Cardiac fibroblast (primary cell): ENCODE data around the gene MGST2.

Source experiments
- DNase-seq, 2 donors: peaks; one replicate each; pipeline versions ENCODE4 v3.0.0 to v3.0.0-alpha.2; 2010; ENCODE audit warnings: low read depth in 2 of 2
- H3K4me3 ChIP-seq, 2 donors: replicated peaks in 1 of 2; 1 replicate in 1 of 2; 2 replicates in 1 of 2; pipeline ENCODE4 v1.5.1; 2011; ENCODE audit warnings: low read depth in 2 of 2, low read length in 2 of 2, mild to moderate bottlenecking in 2 of 2, moderate library complexity in 1 of 2
- CTCF ChIP-seq: IDR thresholded peaks from one replicate; pipeline ENCODE4 v1.5.1; 2011; ENCODE audit warnings: low read depth, mild to moderate bottlenecking, low read length, inconsistent platforms

MGST2 gene

GRCh38 chr4:139749338-139749737 is 83.7 kb downstream of the MGST2 start:
- TF ChIP-seq CTCF, result no peak
- H3K4me3 ChIP-seq, result no peak overlapping the region
- no peak for DNase-seq

GRCh38 chr4:139749835-139750498 is 84.3 kb downstream of the MGST2 start:
- DNase-seq, result no peak
- H3K4me3 ChIP-seq, result no peak overlapping the region
- no peak for TF ChIP-seq CTCF

GRCh38 chr4:139753686-139754085 is 88.1 kb downstream of the MGST2 start:
- no peak overlapping the region for H3K4me3 ChIP-seq
- no peak for DNase-seq
- TF ChIP-seq CTCF, result no peak
